ENCODE measurements around the gene SLC1A4. TPM values are rescaled to one million over a fixed set of nuclear protein-coding genes. Genes with fewer than 3 reads are reported as not detected.

SLC1A4 gene
- total and polyA plus RNA-seq, 2 of the 4 experiments (the other 2 are of a cell fraction), result 6.8 to 8.1 TPM

GRCh38 chr2:65064728-65065552, 75.7 kb downstream of the SLC1A4 start:
- peak overlapping the region; percentile 17; the same call in 1 of the 2 replicates for H4K91ac ChIP-seq (ENCODE audit: insufficient read depth, low read depth, low read length)
- peak overlapping the region in 1 of 2 experiments; percentile 6; a peak in 1 of 4 replicates for H4K8ac ChIP-seq (ENCODE audit: low read depth in 2 of 2, low read length in 2 of 2)
- no TSS peak for BruUV-seq (replicated peaks)
- H3K4me3 ChIP-seq (ENCODE audit: insufficient read depth, low read depth, low read length), result no peak overlapping the region
- peaks cover 28% of the 10 kb centered on the region for H4K20me1 ChIP-seq (ENCODE audit: insufficient read depth, low read length)
- H2BK5ac ChIP-seq (ENCODE audit: low read depth, low read length, poor library complexity, severe bottlenecking), result peak overlapping the region; percentile 75
- no peak overlapping the region for H2BK15ac ChIP-seq (ENCODE audit: low read depth, low read length)
- H3K27ac ChIP-seq (ENCODE audit: insufficient read depth, low read length), result peak overlapping the region; percentile 35; the same call in 1 of the 2 replicates
- peak overlapping the region; percentile 76 for H3K14ac ChIP-seq (replicated peaks; ENCODE audit: low read depth, low read length)
- peak overlapping the region; percentile 47; the same call in 1 of the 2 replicates for H3K4ac ChIP-seq (ENCODE audit: low read depth, low read length)
- H3K79me1 ChIP-seq (ENCODE audit: low read depth in 1 of 2, low read length in 2 of 2), result peaks cover 25 to 83% of the 10 kb centered on the region in 2 experiments
- peak overlapping the region; percentile 26; the same call in 1 of the 2 replicates for H2BK120ac ChIP-seq (ENCODE audit: low read depth, low read length)
- no peaks in the 10 kb centered on the region for H3K9me3 ChIP-seq (ENCODE audit: control insufficient read depth, insufficient read depth, low read length)
- no peak overlapping the region for H3K18ac ChIP-seq (ENCODE audit: low read depth, low read length)
- H3K56ac ChIP-seq (ENCODE audit: extremely low read depth, insufficient read depth, low read length), result no peak overlapping the region
- ChIA-PET CTCF (interaction anchor here (0.5 to 1.5 kb wide), 10 partner anchors 9 to 200 kb away, joined by 3 to 6 read pairs (median 3); partner anchors contain the start of gene CEP68), POLR2A (ENCODE audit: unreplicated experiment) (interaction anchor here (0.6 to 0.8 kb wide), 4 partner anchors 77 to 484 kb away, joined by 3 to 5 read pairs (median 4); no protein-coding TSS in a partner anchor)
- peak overlapping the region; percentile 28 for H2AK9ac ChIP-seq (replicated peaks; ENCODE audit: low read depth, low read length, poor library complexity)
- no peak overlapping the region for H3K23ac ChIP-seq (ENCODE audit: low read depth, low read length)
- peak overlapping the region; percentile 57; the same call in 1 of the 2 replicates for H2BK20ac ChIP-seq (ENCODE audit: low read depth, low read length)
- peaks cover 26% of the 10 kb centered on the region for H3K4me1 ChIP-seq (ENCODE audit: control insufficient read depth, insufficient read depth, low read length)
- intact Hi-C loops (cut with micrococcal nuclease), result loop anchor here (2.0 to 10.0 kb wide), 2 partner anchors 122 to 370 kb away; partner anchors contain the start of gene SPRED2
- H3K4me2 ChIP-seq (ENCODE audit: low read depth, low read length), result peak overlapping the region; percentile 75
- dilution Hi-C loops (cut with HindIII; ENCODE audit: low sequenced_read_pairs, unreplicated experiment), result no loop called here
- H3K27me3 ChIP-seq (ENCODE audit: control insufficient read depth, insufficient read depth, low read length), result no peaks in the 10 kb centered on the region
- 0 out of 2 replicates have a peak overlapping the region, but pooled peaks have one; percentile 0 for H3K9ac ChIP-seq (ENCODE audit: low read depth, low read length)
- in situ Hi-C loops (cut with MboI; ENCODE audit: low sequenced_read_pairs), result loop anchor here (25.0 kb wide), 1 partner anchor 497 kb away; no protein-coding TSS in a partner anchor
- H3K9me1 ChIP-seq (ENCODE audit: insufficient read depth, low read length), result peaks cover 34% of the 10 kb centered on the region
- H4K5ac ChIP-seq (ENCODE audit: low read depth, low read length), result no peak overlapping the region
- DNase-seq (peak; percentile 96), ATAC-seq (ENCODE audit: low read depth) (peak; percentile 83)
- peak overlapping the region; percentile 51 for H2AK5ac ChIP-seq (ENCODE audit: low read depth, low read length)
- H2AFZ ChIP-seq (replicated peaks; ENCODE audit: low read length, poor library complexity), result peak overlapping the region; percentile 46
- 39% methylated on average over 6 of the region's 14 CpGs; no CpG with 5 or more reads in 1 of the 2 experiments for WGBS, 2 experiments (ENCODE audit: extremely low coverage in 2 of 2, insufficient read length in 1 of 2)
- H3K36me3 ChIP-seq (ENCODE audit: control insufficient read depth, insufficient read depth, low read length), result peaks cover 11% of the 10 kb centered on the region
- TF ChIP-seq ELK1 (IDR thresholded peaks at IDR 0.05; ENCODE audit: borderline replicate concordance, low read depth, low read length), result no peak
- TF ChIP-seq, protein P1, sequence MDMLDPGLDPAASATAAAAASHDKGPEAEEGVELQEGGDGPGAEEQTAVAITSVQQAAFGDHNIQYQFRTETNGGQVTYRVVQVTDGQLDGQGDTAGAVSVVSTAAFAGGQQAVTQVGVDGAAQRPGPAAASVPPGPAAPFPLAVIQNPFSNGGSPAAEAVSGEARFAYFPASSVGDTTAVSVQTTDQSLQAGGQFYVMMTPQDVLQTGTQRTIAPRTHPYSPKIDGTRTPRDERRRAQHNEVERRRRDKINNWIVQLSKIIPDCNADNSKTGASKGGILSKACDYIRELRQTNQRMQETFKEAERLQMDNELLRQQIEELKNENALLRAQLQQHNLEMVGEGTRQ (IDR thresholded peaks at IDR 0.05; ENCODE audit: low read depth, low read length), result no peak
- no peak for TF ChIP-seq RFX5 (IDR thresholded peaks at IDR 0.05; ENCODE audit: low read depth, low read length)
- peak; percentile 89 for TF ChIP-seq FOS (IDR thresholded peaks at IDR 0.05; ENCODE audit: low read depth, low read length)
- peak; percentile 62 for TF ChIP-seq RAD21 (IDR thresholded peaks at IDR 0.05; ENCODE audit: low read length)
- peak; percentile 68; the same call in 1 of the 2 replicates for TF ChIP-seq MXI1 (IDR thresholded peaks at IDR 0.05; ENCODE audit: borderline replicate concordance, low read depth, low read length)
- peak; percentile 65 for TF ChIP-seq CEBPB (IDR thresholded peaks at IDR 0.05; ENCODE audit: low read depth, low read length)
- TF ChIP-seq SMC3 (IDR thresholded peaks at IDR 0.05; ENCODE audit: low read depth, low read length), result peak; percentile 50
- peak; percentile 14; the same call in 1 of the 2 replicates for TF ChIP-seq POLR2A (IDR thresholded peaks at IDR 0.05; ENCODE audit: low read depth, low read length)
- TF ChIP-seq, protein P2, sequence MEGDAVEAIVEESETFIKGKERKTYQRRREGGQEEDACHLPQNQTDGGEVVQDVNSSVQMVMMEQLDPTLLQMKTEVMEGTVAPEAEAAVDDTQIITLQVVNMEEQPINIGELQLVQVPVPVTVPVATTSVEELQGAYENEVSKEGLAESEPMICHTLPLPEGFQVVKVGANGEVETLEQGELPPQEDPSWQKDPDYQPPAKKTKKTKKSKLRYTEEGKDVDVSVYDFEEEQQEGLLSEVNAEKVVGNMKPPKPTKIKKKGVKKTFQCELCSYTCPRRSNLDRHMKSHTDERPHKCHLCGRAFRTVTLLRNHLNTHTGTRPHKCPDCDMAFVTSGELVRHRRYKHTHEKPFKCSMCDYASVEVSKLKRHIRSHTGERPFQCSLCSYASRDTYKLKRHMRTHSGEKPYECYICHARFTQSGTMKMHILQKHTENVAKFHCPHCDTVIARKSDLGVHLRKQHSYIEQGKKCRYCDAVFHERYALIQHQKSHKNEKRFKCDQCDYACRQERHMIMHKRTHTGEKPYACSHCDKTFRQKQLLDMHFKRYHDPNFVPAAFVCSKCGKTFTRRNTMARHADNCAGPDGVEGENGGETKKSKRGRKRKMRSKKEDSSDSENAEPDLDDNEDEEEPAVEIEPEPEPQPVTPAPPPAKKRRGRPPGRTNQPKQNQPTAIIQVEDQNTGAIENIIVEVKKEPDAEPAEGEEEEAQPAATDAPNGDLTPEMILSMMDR (conservative IDR thresholded peaks at IDR 0.05; ENCODE audit: low read depth, low read length), result peak; percentile 52
- TF ChIP-seq MAFK (IDR thresholded peaks at IDR 0.05; ENCODE audit: low read depth, low read length), result peak; percentile 73
- TF ChIP-seq MAZ (IDR thresholded peaks at IDR 0.05; ENCODE audit: borderline replicate concordance, low read depth, low read length), result no peak

Data from IMR-90 (cell line).